ENCODE measurements around the gene MVB12A. TPM values are rescaled to one million over a fixed set of nuclear protein-coding genes. Genes with fewer than 3 reads are reported as not detected.

The MVB12A gene
- total and polyA plus RNA-seq, 2 experiments from 2014 or later = 36.6 to 60.3 TPM

GRCh38 chr19:17419154-17419620, 660 bp upstream of the MVB12A start (continued):
- TF ChIP-seq, protein P1, sequence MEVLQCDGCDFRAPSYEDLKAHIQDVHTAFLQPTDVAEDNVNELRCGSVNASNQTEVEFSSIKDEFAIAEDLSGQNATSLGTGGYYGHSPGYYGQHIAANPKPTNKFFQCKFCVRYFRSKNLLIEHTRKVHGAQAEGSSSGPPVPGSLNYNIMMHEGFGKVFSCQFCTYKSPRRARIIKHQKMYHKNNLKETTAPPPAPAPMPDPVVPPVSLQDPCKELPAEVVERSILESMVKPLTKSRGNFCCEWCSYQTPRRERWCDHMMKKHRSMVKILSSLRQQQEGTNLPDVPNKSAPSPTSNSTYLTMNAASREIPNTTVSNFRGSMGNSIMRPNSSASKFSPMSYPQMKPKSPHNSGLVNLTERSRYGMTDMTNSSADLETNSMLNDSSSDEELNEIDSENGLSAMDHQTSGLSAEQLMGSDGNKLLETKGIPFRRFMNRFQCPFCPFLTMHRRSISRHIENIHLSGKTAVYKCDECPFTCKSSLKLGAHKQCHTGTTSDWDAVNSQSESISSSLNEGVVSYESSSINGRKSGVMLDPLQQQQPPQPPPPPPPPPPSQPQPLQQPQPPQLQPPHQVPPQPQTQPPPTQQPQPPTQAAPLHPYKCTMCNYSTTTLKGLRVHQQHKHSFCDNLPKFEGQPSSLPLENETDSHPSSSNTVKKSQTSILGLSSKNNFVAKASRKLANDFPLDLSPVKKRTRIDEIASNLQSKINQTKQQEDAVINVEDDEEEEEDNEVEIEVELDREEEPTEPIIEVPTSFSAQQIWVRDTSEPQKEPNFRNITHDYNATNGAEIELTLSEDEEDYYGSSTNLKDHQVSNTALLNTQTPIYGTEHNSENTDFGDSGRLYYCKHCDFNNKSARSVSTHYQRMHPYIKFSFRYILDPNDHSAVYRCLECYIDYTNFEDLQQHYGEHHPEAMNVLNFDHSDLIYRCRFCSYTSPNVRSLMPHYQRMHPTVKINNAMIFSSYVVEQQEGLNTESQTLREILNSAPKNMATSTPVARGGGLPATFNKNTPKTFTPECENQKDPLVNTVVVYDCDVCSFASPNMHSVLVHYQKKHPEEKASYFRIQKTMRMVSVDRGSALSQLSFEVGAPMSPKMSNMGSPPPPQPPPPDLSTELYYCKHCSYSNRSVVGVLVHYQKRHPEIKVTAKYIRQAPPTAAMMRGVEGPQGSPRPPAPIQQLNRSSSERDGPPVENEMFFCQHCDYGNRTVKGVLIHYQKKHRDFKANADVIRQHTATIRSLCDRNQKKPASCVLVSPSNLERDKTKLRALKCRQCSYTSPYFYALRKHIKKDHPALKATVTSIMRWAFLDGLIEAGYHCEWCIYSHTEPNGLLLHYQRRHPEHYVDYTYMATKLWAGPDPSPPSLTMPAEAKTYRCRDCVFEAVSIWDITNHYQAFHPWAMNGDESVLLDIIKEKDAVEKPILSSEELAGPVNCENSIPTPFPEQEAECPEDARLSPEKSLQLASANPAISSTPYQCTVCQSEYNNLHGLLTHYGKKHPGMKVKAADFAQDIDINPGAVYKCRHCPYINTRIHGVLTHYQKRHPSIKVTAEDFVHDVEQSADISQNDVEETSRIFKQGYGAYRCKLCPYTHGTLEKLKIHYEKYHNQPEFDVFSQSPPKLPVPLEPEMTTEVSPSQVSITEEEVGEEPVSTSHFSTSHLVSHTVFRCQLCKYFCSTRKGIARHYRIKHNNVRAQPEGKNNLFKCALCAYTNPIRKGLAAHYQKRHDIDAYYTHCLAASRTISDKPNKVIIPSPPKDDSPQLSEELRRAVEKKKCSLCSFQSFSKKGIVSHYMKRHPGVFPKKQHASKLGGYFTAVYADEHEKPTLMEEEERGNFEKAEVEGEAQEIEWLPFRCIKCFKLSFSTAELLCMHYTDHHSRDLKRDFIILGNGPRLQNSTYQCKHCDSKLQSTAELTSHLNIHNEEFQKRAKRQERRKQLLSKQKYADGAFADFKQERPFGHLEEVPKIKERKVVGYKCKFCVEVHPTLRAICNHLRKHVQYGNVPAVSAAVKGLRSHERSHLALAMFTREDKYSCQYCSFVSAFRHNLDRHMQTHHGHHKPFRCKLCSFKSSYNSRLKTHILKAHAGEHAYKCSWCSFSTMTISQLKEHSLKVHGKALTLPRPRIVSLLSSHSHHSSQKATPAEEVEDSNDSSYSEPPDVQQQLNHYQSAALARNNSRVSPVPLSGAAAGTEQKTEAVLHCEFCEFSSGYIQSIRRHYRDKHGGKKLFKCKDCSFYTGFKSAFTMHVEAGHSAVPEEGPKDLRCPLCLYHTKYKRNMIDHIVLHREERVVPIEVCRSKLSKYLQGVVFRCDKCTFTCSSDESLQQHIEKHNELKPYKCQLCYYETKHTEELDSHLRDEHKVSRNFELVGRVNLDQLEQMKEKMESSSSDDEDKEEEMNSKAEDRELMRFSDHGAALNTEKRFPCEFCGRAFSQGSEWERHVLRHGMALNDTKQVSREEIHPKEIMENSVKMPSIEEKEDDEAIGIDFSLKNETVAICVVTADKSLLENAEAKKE (CRISPR knock-in tag; IDR thresholded peaks at IDR 0.05) = no peak
- TF ChIP-seq EZH2phosphoT487 (IDR thresholded peaks at IDR 0.05; ENCODE audit: unreplicated experiment) = no peak
- no peak for TF ChIP-seq NANOG (IDR thresholded peaks at IDR 0.05; ENCODE audit: borderline replicate concordance)

DNA sequence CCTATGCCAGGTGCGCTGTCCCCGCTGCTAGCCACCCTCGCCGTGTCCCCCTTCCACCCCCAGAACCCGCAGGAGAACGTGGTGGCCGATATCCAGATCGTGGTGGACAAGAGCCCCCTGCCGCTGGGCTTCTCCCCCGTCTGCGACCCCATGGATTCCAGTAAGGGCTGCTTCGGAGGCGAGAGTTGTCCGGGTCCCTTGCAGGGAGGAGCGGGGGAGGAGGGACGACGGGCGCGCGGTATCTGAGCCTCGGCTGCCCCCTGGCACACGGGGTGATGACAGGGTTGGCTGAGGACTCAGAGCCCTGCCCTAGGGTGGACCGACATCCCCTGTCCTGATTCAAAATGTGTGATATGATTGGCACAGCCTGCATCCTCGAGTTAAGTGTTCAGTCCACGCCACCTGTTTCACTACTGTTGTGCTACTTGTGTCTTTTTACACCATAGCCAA, 653 bp downstream of the MVB12A start:
- Mint-ChIP-seq H3K4me1 (peaks cover 28% of the 10 kb centered on the region), H3K9me3 (no peaks in the 10 kb centered on the region), H3K27ac (no peak overlapping the region; the same call in 1 of the 2 replicates), H3K36me3 (ENCODE audit: low read depth) (no peaks in the 10 kb centered on the region; the same call in 1 of the 3 replicates), H3K4me3 (peak overlapping the region; percentile 86), H3K27me3 (ENCODE audit: insufficient read depth, low read depth, poor library complexity) (peaks cover 24% of the 10 kb centered on the region)
- Histone ChIP-seq H3K27me3 (ENCODE audit: insufficient read depth) (peaks cover 18% of the 10 kb centered on the region), H3K4me1 (ENCODE audit: insufficient read depth) (peaks cover 19% of the 10 kb centered on the region), H3K36me3 (ENCODE audit: insufficient read depth) (no peaks in the 10 kb centered on the region), H3K79me2 (replicated peaks; ENCODE audit: insufficient read depth) (no peaks in the 10 kb centered on the region), H2AFZ (peak overlapping the region; percentile 85), H3K9me2 (ENCODE audit: insufficient read depth) (no peaks in the 10 kb centered on the region), H3F3A (replicated peaks; ENCODE audit: low read depth) (0 out of 2 replicates have a peak, but pooled peaks cover 4% of the 10 kb centered on the region), H4K20me1 (replicated peaks; ENCODE audit: insufficient read depth) (no peaks in the 10 kb centered on the region), H3K27ac (ENCODE audit: low read depth) (no peak overlapping the region), H3K4me2 (peak overlapping the region; percentile 88), H3K4me3 (peak overlapping the region; percentile 70)
- ATAC-seq (peak; percentile 34), DNase-seq (ENCODE audit: low spot score) (peak; percentile 68)
- TF ChIP-seq EZH2 (IDR thresholded peaks at IDR 0.05; ENCODE audit: low read depth, unreplicated experiment) (no peak), CTCF (conservative IDR thresholded peaks at IDR 0.05; ENCODE audit: low read depth in 2 of 2) (peak in 1 of 2 experiments; percentile 61; a peak in 3 of 4 replicates)
